ENCODE measurements around the gene ACTR8. TPM values are rescaled to one million over a fixed set of nuclear protein-coding genes. Genes with fewer than 3 reads are reported as not detected.

ACTR8 gene
- total RNA-seq, 1 donor from 2014 or later, result 45.8 TPM

- TF ChIP-seq, protein P1, sequence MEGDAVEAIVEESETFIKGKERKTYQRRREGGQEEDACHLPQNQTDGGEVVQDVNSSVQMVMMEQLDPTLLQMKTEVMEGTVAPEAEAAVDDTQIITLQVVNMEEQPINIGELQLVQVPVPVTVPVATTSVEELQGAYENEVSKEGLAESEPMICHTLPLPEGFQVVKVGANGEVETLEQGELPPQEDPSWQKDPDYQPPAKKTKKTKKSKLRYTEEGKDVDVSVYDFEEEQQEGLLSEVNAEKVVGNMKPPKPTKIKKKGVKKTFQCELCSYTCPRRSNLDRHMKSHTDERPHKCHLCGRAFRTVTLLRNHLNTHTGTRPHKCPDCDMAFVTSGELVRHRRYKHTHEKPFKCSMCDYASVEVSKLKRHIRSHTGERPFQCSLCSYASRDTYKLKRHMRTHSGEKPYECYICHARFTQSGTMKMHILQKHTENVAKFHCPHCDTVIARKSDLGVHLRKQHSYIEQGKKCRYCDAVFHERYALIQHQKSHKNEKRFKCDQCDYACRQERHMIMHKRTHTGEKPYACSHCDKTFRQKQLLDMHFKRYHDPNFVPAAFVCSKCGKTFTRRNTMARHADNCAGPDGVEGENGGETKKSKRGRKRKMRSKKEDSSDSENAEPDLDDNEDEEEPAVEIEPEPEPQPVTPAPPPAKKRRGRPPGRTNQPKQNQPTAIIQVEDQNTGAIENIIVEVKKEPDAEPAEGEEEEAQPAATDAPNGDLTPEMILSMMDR (IDR thresholded peaks at IDR 0.05; ENCODE audit: unreplicated experiment), result no peak
- no peaks in the 10 kb centered on the region for H3K36me3 Mint-ChIP-seq
- no peaks in the 10 kb centered on the region for H3K27me3 Mint-ChIP-seq (ENCODE audit: low read depth)
- H3K27ac Mint-ChIP-seq, result no peak overlapping the region
- no peak overlapping the region for H3K4me3 Mint-ChIP-seq
- H3K4me1 Mint-ChIP-seq, result no peaks in the 10 kb centered on the region
- DNase-seq (ENCODE audit: low spot score in 2 of 2, unreplicated experiment in 2 of 2), result no peak
- H3K9me3 Mint-ChIP-seq, result no peaks in the 10 kb centered on the region
These were observed 45.7 kb downstream of the ACTR8 start for GRCh38 chr3:53836084-53836872.

DNA sequence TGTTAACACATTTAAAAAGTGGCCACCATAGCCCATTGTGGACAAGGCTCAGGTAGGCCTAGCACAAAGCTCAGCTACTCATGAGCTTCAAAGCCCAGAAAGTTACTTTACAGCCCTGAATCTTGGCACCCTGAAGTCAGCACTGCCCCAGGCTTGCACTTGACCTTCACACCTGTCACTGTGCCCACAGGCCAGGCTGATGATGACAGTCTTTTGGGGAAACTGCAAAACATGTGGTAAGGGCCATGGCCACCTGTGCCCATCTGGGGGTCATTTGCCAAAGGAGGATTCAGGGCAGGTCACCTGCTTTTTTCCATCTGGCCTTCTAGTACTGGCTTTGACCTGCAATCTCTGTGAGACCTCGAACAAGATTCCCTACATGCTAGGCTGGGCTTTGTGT lies 46.7 kb downstream of the ACTR8 start:
- no peaks in the 10 kb centered on the region for H3K4me1 Mint-ChIP-seq
- H3K4me3 Mint-ChIP-seq, result no peak overlapping the region
- H3K9me3 Mint-ChIP-seq, result no peaks in the 10 kb centered on the region
- H3K27me3 Mint-ChIP-seq (ENCODE audit: low read depth), result no peaks in the 10 kb centered on the region
- no peak for DNase-seq (ENCODE audit: low spot score in 2 of 2, unreplicated experiment in 2 of 2)
- TF ChIP-seq, protein P1 (IDR thresholded peaks at IDR 0.05; ENCODE audit: unreplicated experiment), result no peak
- no peak overlapping the region for H3K27ac Mint-ChIP-seq
- no peaks in the 10 kb centered on the region for H3K36me3 Mint-ChIP-seq

DNA sequence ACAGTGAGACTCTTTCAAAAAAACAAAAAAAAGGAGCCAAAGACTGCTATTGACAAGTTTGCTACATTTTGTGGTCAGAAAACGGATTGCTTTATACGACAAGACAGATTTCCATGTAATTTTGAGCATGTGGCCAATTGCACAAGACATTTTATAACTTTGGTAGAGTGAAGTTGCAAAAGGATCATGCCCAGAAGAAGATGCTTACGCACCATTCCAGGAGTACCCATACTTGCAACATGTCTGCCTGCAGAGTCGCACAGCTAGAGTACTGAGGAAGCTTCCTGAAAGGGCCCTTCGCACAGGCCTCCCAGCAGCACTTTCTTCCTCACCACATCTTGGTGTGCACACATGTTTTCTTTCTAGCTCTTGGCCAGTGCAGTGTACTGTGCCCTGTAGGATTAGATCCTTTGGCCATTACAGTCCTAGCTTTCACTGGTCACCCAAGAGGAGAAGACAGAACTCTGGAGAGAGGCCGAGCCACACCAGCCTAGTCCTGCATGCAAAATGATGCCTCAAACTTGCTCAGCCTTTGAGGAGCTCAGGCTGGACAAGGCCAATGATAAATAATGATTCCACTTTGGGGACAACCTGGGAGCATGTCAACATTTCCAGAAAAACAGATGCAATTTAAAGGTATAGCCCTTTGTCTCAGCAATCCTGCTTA lies 47.4 kb downstream of the ACTR8 start:
- TF ChIP-seq, protein P1 (IDR thresholded peaks at IDR 0.05; ENCODE audit: unreplicated experiment), result no peak
- H3K4me1 Mint-ChIP-seq, result no peaks in the 10 kb centered on the region
- no peak overlapping the region for H3K4me3 Mint-ChIP-seq
- H3K9me3 Mint-ChIP-seq, result no peaks in the 10 kb centered on the region
- H3K36me3 Mint-ChIP-seq, result no peaks in the 10 kb centered on the region
- DNase-seq (ENCODE audit: low spot score in 2 of 2, unreplicated experiment in 2 of 2), result no peak
- H3K27ac Mint-ChIP-seq, result no peak overlapping the region
- no peaks in the 10 kb centered on the region for H3K27me3 Mint-ChIP-seq (ENCODE audit: low read depth)

DNA sequence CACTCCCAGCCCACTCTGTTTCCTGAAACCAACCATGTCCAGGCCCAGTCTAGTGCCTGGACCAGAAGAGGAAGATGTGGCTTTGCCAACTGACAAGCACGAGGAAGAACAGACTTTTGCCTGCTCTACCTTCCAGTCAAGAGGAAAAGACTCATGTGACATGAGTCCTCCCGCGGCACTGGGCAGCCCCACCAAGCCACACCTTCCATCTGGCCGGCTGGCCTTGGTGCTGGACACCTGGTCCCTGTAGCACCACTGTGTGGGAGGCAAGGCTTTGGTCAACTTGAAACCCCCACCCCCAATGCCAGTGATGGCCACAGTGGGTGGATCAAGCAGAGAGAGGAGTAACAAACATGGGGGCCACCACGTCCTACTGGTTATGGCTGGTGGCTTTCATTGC lies 48.3 kb downstream of the ACTR8 start:
- DNase-seq (ENCODE audit: low spot score in 2 of 2, unreplicated experiment in 2 of 2), result no peak
- no peaks in the 10 kb centered on the region for H3K27me3 Mint-ChIP-seq (ENCODE audit: low read depth)
- H3K4me3 Mint-ChIP-seq, result no peak overlapping the region
- TF ChIP-seq, protein P1 (IDR thresholded peaks at IDR 0.05; ENCODE audit: unreplicated experiment), result no peak
- no peak overlapping the region for H3K27ac Mint-ChIP-seq
- H3K36me3 Mint-ChIP-seq, result no peaks in the 10 kb centered on the region
- no peaks in the 10 kb centered on the region for H3K4me1 Mint-ChIP-seq
- no peaks in the 10 kb centered on the region for H3K9me3 Mint-ChIP-seq

DNA sequence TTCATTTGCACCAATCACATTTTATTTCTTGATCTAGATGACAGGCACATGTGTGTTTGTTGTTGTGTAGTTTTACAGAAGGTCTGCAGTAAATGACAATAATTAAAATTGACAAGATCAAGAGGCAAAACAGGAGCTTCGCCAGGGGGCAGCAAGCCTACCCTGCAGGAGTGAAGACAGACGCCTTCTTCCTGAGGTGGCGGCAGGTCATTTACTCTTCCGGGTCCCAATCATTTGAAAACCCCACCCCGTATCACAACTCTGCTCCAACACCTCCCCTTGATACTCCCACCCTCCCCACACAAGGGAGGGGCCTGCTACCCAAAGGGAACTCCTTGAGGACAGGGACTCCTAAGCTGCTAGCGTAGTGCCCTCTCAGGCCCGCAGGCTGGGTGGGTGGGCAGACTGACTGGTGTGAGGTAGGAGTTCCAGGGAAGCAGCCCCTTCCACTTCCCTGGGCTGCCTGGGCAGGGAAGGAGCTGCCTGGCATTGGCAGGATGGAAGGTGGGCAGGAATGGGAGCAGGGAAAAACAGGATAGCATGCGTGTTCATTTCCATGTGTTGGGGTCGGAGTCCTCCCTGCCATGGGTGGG lies 48.8 kb downstream of the ACTR8 start:
- Mint-ChIP-seq H3K4me3 (no peak overlapping the region), H3K27ac (no peak overlapping the region), H3K27me3 (ENCODE audit: low read depth) (no peaks in the 10 kb centered on the region), H3K36me3 (no peaks in the 10 kb centered on the region), H3K4me1 (no peaks in the 10 kb centered on the region), H3K9me3 (no peaks in the 10 kb centered on the region)
- TF ChIP-seq, protein P1 (IDR thresholded peaks at IDR 0.05; ENCODE audit: unreplicated experiment), result no peak
- DNase-seq (ENCODE audit: low spot score in 2 of 2, unreplicated experiment in 2 of 2), result no peak

Measured in mesothelial cell of epicardium (in vitro differentiated cells).